Sigmoid colon (tissue), 7 donors: Measurements from ENCODE around the gene STXBP4. TPM values are rescaled to one million over a fixed set of nuclear protein-coding genes. Genes with fewer than 3 reads are reported as not detected.

ENCODE experiments used
- DNase-seq: peaks from one replicate; pipeline ENCODE4 v3.0.0-alpha.2; 2019
- H3K27ac ChIP-seq, 4 donors: fragments of 200-600 bp; sonication (generic); one replicate each; pipeline ENCODE4 v1.5.1; 2016 to 2019; ENCODE audit warnings: mild to moderate bottlenecking in 1 of 4
- H3K27me3 ChIP-seq, 3 donors: fragments of 200-600 bp; sonication (generic); one replicate each; pipeline ENCODE4 v1.5.1; 2019; ENCODE audit warnings: mild to moderate bottlenecking in 1 of 3
- H3K36me3 ChIP-seq, 4 donors: fragments of 200-600 bp; sonication (generic); one replicate each; pipeline ENCODE4 v1.5.1; 2016 to 2019
- H3K4me1 ChIP-seq, 4 donors: fragments of 200-600 bp; sonication (generic); one replicate each; pipeline ENCODE4 v1.5.1; 2017 to 2019
- H3K4me3 ChIP-seq, 4 donors: fragments of 200-600 bp; sonication (generic); one replicate each; pipeline ENCODE4 v1.5.1; 2017 to 2019; ENCODE audit warnings: mild to moderate bottlenecking in 2 of 4, moderate library complexity in 1 of 4
- H3K9me3 ChIP-seq, 4 donors: fragments of 200-600 bp in 3 of 4; sonication (generic) in 3 of 4; one replicate each; pipeline versions ENCODE4 v1.5.1 to v1.6.1; 2013 to 2019
- EP300 ChIP-seq, 4 donors: sonication (generic); formaldehyde crosslinking; IDR thresholded peaks; one replicate each; pipeline ENCODE4 v1.6.1; 2017; ENCODE audit warnings: antibody characterized with exemption in 4 of 4
- POLR2A ChIP-seq, 2 donors: fragments of 450-650 bp; IDR thresholded peaks; one replicate each; pipeline ENCODE4 v1.6.1; 2016; ENCODE audit warnings: antibody characterized with exemption in 2 of 2, mild to moderate bottlenecking in 2 of 2, moderate library complexity in 2 of 2
- POLR2AphosphoS5 ChIP-seq, 4 donors: sonication (generic); formaldehyde crosslinking; IDR thresholded peaks; one replicate each; pipeline ENCODE4 v1.6.1; 2017; ENCODE audit warnings: antibody characterized with exemption in 4 of 4
- WGBS, 2 donors: extraction: QIAGEN DNeasy Blood & Tissue Kit; methylation state at CpG; one replicate each; pipeline ENCODE4 v1.1.7; 2013; 5-methylcytosine and 5-hydroxymethylcytosine counted together
- intact Hi-C: fragments of 100-400 bp; cut with DNase I; formaldehyde crosslinking; loops from one replicate; pipeline ENCODE4 v1.15.1; 2023
- polyA plus RNA-seq, 3 donors: library from polyadenylated mRNA; stranded (reverse); fragments of 200-250 nt; gene quantifications; one replicate each; pipeline ENCODE4 v1.2.3, GENCODE V29; 2013
- total RNA-seq, 4 donors: library from RNA; depleted of rRNA; stranded (reverse); fragments of >200 nt; gene quantifications; one replicate each; pipeline ENCODE4 v1.1.0, GENCODE V29; 2016
- TF ChIP-seq, protein P1 (sequence below), 4 experiments: fragments of 450-650 bp in 3 of 4; fragments of 200-600 bp in 1 of 4; IDR thresholded peaks; one replicate each; pipeline ENCODE4 v1.5.1; 2016 to 2019; ENCODE audit warnings: antibody characterized with exemption in 4 of 4, mild to moderate bottlenecking in 3 of 4, moderate library complexity in 2 of 4
- donor health status: healthy with polysubstance abuse.
- donor health status: Bipolar disorder and iron deficiency.
- donor health status: healthy.

Gene STXBP4
- total and polyA plus RNA-seq, 7 donors, result under 0.01 to 25.2 (median 15.0) TPM

DNA sequence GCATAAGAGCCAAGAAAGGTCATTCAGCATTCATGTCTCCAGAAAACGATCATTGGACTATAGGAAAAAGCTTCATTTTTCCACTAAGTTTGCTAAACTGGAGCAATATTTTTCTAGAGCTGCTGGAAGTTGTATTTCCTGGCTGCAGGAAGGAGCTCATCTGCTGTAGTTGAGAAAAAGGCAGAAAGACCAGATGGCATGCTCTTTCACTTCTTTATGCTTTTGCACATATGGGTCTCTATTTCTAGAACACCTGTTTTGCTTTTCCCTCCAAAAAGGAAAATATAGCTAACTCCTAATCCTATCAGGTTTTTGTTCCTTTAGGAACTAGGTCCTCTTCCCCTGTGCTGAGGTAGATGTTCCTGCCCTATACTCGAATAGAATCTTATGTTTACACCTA, 234.3 kb downstream of the STXBP4 start:
- Histone ChIP-seq H3K4me3 (no peak overlapping the region), H3K36me3 (no peaks in the 10 kb centered on the region), H3K27me3 (no peaks in the 10 kb centered on the region), H3K27ac (no peak overlapping the region), H3K4me1 (no peaks in the 10 kb centered on the region), H3K9me3 (peaks cover 0 to 3% (median 0%) of the 10 kb centered on the region in 4 donors)
- no peak for DNase-seq
- intact Hi-C loops, result no loop called here
- TF ChIP-seq EP300 (IDR thresholded peaks at IDR 0.05) (no peak), POLR2AphosphoS5 (IDR thresholded peaks at IDR 0.05) (no peak), POLR2A (IDR thresholded peaks at IDR 0.05) (no peak)
- TF ChIP-seq, protein P1, sequence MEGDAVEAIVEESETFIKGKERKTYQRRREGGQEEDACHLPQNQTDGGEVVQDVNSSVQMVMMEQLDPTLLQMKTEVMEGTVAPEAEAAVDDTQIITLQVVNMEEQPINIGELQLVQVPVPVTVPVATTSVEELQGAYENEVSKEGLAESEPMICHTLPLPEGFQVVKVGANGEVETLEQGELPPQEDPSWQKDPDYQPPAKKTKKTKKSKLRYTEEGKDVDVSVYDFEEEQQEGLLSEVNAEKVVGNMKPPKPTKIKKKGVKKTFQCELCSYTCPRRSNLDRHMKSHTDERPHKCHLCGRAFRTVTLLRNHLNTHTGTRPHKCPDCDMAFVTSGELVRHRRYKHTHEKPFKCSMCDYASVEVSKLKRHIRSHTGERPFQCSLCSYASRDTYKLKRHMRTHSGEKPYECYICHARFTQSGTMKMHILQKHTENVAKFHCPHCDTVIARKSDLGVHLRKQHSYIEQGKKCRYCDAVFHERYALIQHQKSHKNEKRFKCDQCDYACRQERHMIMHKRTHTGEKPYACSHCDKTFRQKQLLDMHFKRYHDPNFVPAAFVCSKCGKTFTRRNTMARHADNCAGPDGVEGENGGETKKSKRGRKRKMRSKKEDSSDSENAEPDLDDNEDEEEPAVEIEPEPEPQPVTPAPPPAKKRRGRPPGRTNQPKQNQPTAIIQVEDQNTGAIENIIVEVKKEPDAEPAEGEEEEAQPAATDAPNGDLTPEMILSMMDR (IDR thresholded peaks at IDR 0.05), result no peak
- 65 to 83% methylated on average over 2 of the region's 2 CpGs for WGBS, 2 donors

DNA sequence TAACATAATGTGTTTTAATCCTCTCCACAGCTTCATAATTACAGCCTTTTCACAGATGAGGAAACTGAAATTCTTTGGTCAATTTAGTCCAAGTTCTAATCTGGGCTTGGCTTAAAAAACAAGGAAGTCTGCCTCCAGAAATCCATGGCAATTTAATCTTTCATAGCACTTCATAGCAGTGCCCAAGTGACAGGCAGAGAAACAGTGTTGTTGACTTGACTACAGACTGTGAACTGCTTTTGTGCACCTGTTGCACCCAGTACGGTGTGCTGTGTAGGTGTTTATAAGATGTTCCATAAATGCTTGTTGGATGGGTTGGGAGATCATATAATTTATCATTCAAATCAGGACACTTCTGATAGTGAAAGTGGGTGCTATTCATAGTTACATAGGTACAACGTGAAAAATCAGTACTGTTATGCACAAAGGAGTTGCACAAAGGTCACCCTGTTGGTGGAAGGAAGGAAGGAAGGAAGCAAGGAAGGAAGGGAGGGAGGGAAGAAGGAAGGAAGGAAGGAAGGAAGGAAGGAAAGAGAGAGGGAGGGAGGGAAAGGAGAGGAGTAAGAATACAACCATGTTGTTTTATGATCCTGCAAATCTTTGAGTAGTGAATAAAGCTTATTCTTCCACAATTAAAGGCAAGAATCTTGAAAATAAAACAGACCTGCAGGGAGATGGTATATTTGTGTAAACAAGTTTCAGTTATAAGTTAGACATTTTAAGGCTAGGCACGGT, 239.7 kb downstream of the STXBP4 start:
- no peak for TF ChIP-seq POLR2A (IDR thresholded peaks at IDR 0.05)
- no peak for TF ChIP-seq POLR2AphosphoS5 (IDR thresholded peaks at IDR 0.05)
- no peak for TF ChIP-seq EP300 (IDR thresholded peaks at IDR 0.05)
- TF ChIP-seq, protein P1 (IDR thresholded peaks at IDR 0.05), result no peak
- Histone ChIP-seq H3K4me3 (no peak overlapping the region), H3K27ac (no peak overlapping the region), H3K4me1 (no peaks in the 10 kb centered on the region), H3K27me3 (no peaks in the 10 kb centered on the region), H3K36me3 (no peaks in the 10 kb centered on the region), H3K9me3 (peaks cover 0 to 3% (median 0%) of the 10 kb centered on the region in 4 donors)
- intact Hi-C loops, result no loop called here
- WGBS, 2 donors, result 35 to 68% methylated on average over 3 of the region's 3 CpGs
- DNase-seq, result no peak

DNA sequence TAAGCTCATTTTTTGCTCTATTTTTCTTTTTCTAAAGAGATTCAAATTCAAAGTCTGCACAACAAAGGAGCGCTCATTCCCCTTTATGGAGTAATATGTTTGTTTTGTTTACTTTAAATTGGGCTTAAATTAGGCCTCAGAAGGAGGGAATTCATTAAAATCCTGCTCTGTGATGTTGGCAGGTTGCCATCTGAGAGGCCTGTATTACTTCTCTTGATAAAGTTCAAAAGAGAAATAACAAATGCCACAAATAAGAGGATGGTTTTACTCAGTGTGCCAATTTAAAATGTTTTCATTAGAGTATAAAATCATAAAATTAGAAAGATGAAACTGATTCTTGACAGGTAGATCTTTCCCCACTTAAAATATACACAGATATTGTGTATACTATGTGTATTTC, 241.7 kb downstream of the STXBP4 start:
- Histone ChIP-seq H3K4me3 (no peak overlapping the region), H3K27ac (no peak overlapping the region), H3K4me1 (no peaks in the 10 kb centered on the region), H3K27me3 (no peaks in the 10 kb centered on the region), H3K9me3 (no peaks in the 10 kb centered on the region), H3K36me3 (no peaks in the 10 kb centered on the region)
- WGBS, 2 donors, result 83 to 98% methylated on average over 1 of the region's 1 CpG
- no peak for DNase-seq
- intact Hi-C loops, result no loop called here
- TF ChIP-seq POLR2AphosphoS5 (IDR thresholded peaks at IDR 0.05) (no peak), EP300 (IDR thresholded peaks at IDR 0.05) (no peak), POLR2A (IDR thresholded peaks at IDR 0.05) (no peak)
- TF ChIP-seq, protein P1 (IDR thresholded peaks at IDR 0.05), result no peak

DNA sequence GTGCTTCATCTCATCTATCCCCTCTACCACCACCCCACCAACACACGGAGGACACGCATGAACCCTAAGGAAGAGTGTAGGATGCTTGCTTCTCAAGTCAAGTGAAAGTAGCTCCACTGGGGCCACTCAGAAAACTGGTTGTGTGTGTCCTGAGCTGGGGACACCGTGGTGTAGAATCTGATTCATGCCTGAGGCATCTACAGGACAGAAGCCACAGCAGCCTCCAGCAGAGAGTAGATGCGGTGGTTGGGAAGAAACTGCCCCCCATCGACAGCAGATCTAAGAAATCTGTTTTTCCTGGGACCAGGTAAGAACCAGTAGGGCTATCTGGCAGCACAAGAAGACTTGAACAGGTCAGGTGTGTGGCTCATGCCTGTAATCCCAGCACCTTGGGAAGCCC, 244.3 kb downstream of the STXBP4 start:
- H3K27me3 ChIP-seq, result no peaks in the 10 kb centered on the region
- intact Hi-C loops, result no loop called here
- no peaks in the 10 kb centered on the region for H3K4me1 ChIP-seq
- WGBS, 2 donors, result 91 to 93% methylated on average over 5 of the region's 5 CpGs
- H3K36me3 ChIP-seq, result no peaks in the 10 kb centered on the region
- DNase-seq, result no peak
- no peak overlapping the region for H3K27ac ChIP-seq
- H3K9me3 ChIP-seq, result no peaks in the 10 kb centered on the region
- no peak overlapping the region for H3K4me3 ChIP-seq
- TF ChIP-seq POLR2A (IDR thresholded peaks at IDR 0.05) (no peak), EP300 (IDR thresholded peaks at IDR 0.05) (no peak), POLR2AphosphoS5 (IDR thresholded peaks at IDR 0.05) (no peak)
- TF ChIP-seq, protein P1 (IDR thresholded peaks at IDR 0.05), result no peak

DNA sequence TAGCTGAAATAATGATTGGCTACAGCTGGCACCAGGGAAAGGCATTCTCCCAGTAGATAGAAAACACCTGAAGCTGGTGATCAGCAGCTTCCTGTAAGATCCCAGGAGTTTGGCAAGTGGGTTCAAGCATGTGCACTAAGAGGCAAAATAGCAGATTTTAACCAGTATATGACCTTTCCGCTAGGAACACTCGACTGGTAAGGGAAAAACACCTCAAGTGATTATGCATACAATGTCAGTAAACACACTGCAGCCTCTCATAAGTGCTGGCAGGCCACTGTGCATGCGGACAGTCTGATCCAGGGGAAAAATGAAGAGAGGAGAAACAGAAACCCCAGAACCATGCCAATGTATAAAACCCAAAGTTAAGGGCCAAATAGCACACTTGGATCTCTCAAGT, 247.1 kb downstream of the STXBP4 start:
- intact Hi-C loops, result no loop called here
- Histone ChIP-seq H3K9me3 (no peaks in the 10 kb centered on the region), H3K4me3 (no peak overlapping the region), H3K4me1 (no peaks in the 10 kb centered on the region), H3K27ac (no peak overlapping the region), H3K27me3 (no peaks in the 10 kb centered on the region), H3K36me3 (no peaks in the 10 kb centered on the region)
- DNase-seq, result no peak
- TF ChIP-seq POLR2A (IDR thresholded peaks at IDR 0.05) (no peak), EP300 (IDR thresholded peaks at IDR 0.05) (no peak), POLR2AphosphoS5 (IDR thresholded peaks at IDR 0.05) (no peak)
- TF ChIP-seq, protein P1 (IDR thresholded peaks at IDR 0.05), result no peak
- 95 to 96% methylated on average over 3 of the region's 3 CpGs for WGBS, 2 donors
